Measurements from ENCODE around the gene SPINK13. TPM values are rescaled to one million over a fixed set of nuclear protein-coding genes. Genes with fewer than 3 reads are reported as not detected.

Gene SPINK13
- total and polyA plus RNA-seq, 2 experiments from 2014 or later = not detected

GRCh38 chr5:148333262-148333849 lies 64.8 kb downstream of the SPINK13 start:
- TF ChIP-seq EZH2 (IDR thresholded peaks at IDR 0.05; ENCODE audit: insufficient read depth, poor library complexity, severe bottlenecking) = no peak
- DNase-seq = no peak
- in situ Hi-C loops (cut with MboI) = no loop called here
- no peak overlapping the region for H2AFZ ChIP-seq
- H3K9ac ChIP-seq = no peak overlapping the region
- no peaks in the 10 kb centered on the region for H3K9me3 ChIP-seq (ENCODE audit: low read depth)
- H3K27me3 ChIP-seq (replicated peaks; ENCODE audit: insufficient read depth) = no peaks in the 10 kb centered on the region
- H3K36me3 ChIP-seq (ENCODE audit: low read depth) = no peaks in the 10 kb centered on the region
- H3K4me3 ChIP-seq = no peak overlapping the region
- H3K27ac ChIP-seq = no peak overlapping the region
- H3K4me2 ChIP-seq (ENCODE audit: unreplicated experiment) = no peak overlapping the region
- H3F3A ChIP-seq (ENCODE audit: insufficient read depth) = no peaks in the 10 kb centered on the region
- no peaks in the 10 kb centered on the region for H3K9me2 ChIP-seq (ENCODE audit: insufficient read depth)
- no peaks in the 10 kb centered on the region for H3K4me1 ChIP-seq (ENCODE audit: insufficient read depth)
- no peaks in the 10 kb centered on the region for H4K20me1 ChIP-seq (ENCODE audit: insufficient read depth)
- no peaks in the 10 kb centered on the region for H3K79me2 ChIP-seq (ENCODE audit: insufficient read depth)
- 40 to 46% methylated on average over 4 of the region's 4 CpGs for WGBS, 2 experiments (ENCODE audit: low coverage in 1 of 2, low lambda C conversion rate in 2 of 2, missing lambda C conversion rate in 2 of 2)

- H3K4me3 ChIP-seq = no peak within 1 kb of the TSS
- no peak within 1 kb of the TSS for H3K4me2 ChIP-seq (ENCODE audit: unreplicated experiment)
- H3K9me3 ChIP-seq (ENCODE audit: low read depth) = no peaks in the 10 kb centered on the region
- in situ Hi-C loops (cut with MboI) = no loop called here
- TF ChIP-seq EZH2 (IDR thresholded peaks at IDR 0.05; ENCODE audit: insufficient read depth, poor library complexity, severe bottlenecking) = no peak
- TF ChIP-seq EZH2phosphoT487 (IDR thresholded peaks at IDR 0.05; ENCODE audit: insufficient read depth, low read depth) = no peak
- no peaks in the 10 kb centered on the region for H3K36me3 ChIP-seq (ENCODE audit: low read depth)
- H3K27ac ChIP-seq = no peak within 1 kb of the TSS
- no peak within 1 kb of the TSS for H3K9ac ChIP-seq
- 21 to 23% methylated on average over 3 of the region's 3 CpGs for WGBS, 2 experiments (ENCODE audit: low coverage in 1 of 2, low lambda C conversion rate in 2 of 2, missing lambda C conversion rate in 2 of 2)
- no peaks in the 10 kb centered on the region for H4K20me1 ChIP-seq (ENCODE audit: insufficient read depth)
- H3K27me3 ChIP-seq (replicated peaks; ENCODE audit: insufficient read depth) = no peaks in the 10 kb centered on the region
- H2AFZ ChIP-seq = no peak within 1 kb of the TSS
- no peaks in the 10 kb centered on the region for H3K4me1 ChIP-seq (ENCODE audit: insufficient read depth)
- no peak for DNase-seq
- H3K9me2 ChIP-seq (ENCODE audit: insufficient read depth) = no peaks in the 10 kb centered on the region
- H3K79me2 ChIP-seq (ENCODE audit: insufficient read depth) = no peaks in the 10 kb centered on the region
- no peaks in the 10 kb centered on the region for H3F3A ChIP-seq (ENCODE audit: insufficient read depth)
Measured at GRCh38 chr5:148335259-148335658, 66.7 kb downstream of the SPINK13 start, which contains the start of gene SPINK9. Gene SPINK9, plus strand, starts transcription at chr5:148335559. Its CDS starts 55 bp downstream, at chr5:148335614.

Small RNAs within 50 kb of the gene (small RNA-seq; reads per million reads assigned to genes)
- not detected for gene HMGN1P16 (ENCODE audit: low read depth, low replicate concordance)

Other genes starting within 250 kb of the SPINK13 start
- not detected in 2 replicates for gene SPINK5, start 204.8 kb upstream of the SPINK13 start, total RNA-seq (2014; rRNA removed; shearing (Covaris generic))
- not detected in 2 replicates for gene SPINK5, start 204.8 kb upstream of the SPINK13 start, polyA plus RNA-seq (2016; fragmentation: Nextera tagmentation; extraction: Ambion mirVana)
- gene SPINK14, start 100.2 kb upstream of the SPINK13 start, total RNA-seq (2014; rRNA removed; shearing (Covaris generic)) = not detected in 2 replicates
- not detected in 2 replicates for gene SPINK14, start 100.2 kb upstream of the SPINK13 start, polyA plus RNA-seq (2016; fragmentation: Nextera tagmentation; extraction: Ambion mirVana)
- gene SPINK6, start 65.8 kb upstream of the SPINK13 start, total RNA-seq (2014; rRNA removed; shearing (Covaris generic)) = not detected in 2 replicates
- not detected in 2 replicates for gene SPINK6, start 65.8 kb upstream of the SPINK13 start, polyA plus RNA-seq (2016; fragmentation: Nextera tagmentation; extraction: Ambion mirVana)
- not detected in 2 replicates for gene MARCOL, start 30.3 kb upstream of the SPINK13 start, total RNA-seq (2014; rRNA removed; shearing (Covaris generic))
- not detected in 2 replicates for gene MARCOL, start 30.3 kb upstream of the SPINK13 start, polyA plus RNA-seq (2016; fragmentation: Nextera tagmentation; extraction: Ambion mirVana)
- not detected in 2 replicates for gene SPINK7, start 43.6 kb downstream of the SPINK13 start, total RNA-seq (2014; rRNA removed; shearing (Covaris generic))
- gene SPINK7, start 43.6 kb downstream of the SPINK13 start, polyA plus RNA-seq (2016; fragmentation: Nextera tagmentation; extraction: Ambion mirVana) = not detected in 2 replicates
- gene SPINK9, start 66.8 kb downstream of the SPINK13 start, total RNA-seq (2014; rRNA removed; shearing (Covaris generic)) = not detected in 2 replicates
- gene SPINK9, start 66.8 kb downstream of the SPINK13 start, polyA plus RNA-seq (2016; fragmentation: Nextera tagmentation; extraction: Ambion mirVana) = not detected in 2 replicates
- 42.9 and 55.3 TPM in 2 replicates for gene FBXO38, start 115.2 kb downstream of the SPINK13 start, total RNA-seq (2014; rRNA removed; shearing (Covaris generic))
- 16.7 and 17.1 TPM in 2 replicates for gene FBXO38, start 115.2 kb downstream of the SPINK13 start, polyA plus RNA-seq (2016; fragmentation: Nextera tagmentation; extraction: Ambion mirVana)

Measured in GM23248 (cell line).